HL-60/S4 treated with phorbol 12-myristate 13-acetate at 8.2 ng/mL for 4 days and 3 days (cell line): Measurements from ENCODE around the gene CDKL5.

Experiments
- in situ Hi-C: fragments of 300-500 bp; cut with MboI; formaldehyde crosslinking; loops from 2 replicates; pipeline ENCODE4 v1.15.0; 2022; ENCODE audit warnings: low sequenced_read_pairs

Gene CDKL5

GRCh38 chrX:18640686-18641085, 215.3 kb downstream of the CDKL5 start:
- in situ Hi-C loops: no loop called here

- in situ Hi-C loops: no loop called here
Observed at GRCh38 chrX:18643243-18643642, 217.8 kb downstream of the CDKL5 start.

DNA sequence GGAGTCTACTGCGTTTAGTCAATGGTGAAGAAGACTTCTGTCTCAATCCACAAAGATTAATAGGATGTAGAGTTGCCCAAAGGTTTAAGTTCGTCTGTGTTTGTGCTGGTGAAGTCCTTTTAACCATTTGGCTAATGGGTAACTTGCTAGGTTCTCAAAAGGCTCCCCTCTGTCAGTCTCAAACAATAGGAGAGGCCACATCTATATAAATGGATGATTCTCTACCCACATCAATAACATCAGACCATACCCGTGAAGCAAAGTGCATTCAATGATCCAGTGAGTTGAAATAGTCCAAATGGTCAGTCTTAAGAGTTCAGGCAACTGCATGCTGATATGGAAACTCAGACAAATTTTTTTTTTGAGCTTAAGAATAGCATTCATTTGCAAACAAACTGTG, 218.4 kb downstream of the CDKL5 start:
- in situ Hi-C loops: no loop called here

- in situ Hi-C loops: no loop called here
Observed at GRCh38 chrX:18647621-18648020, 222.2 kb downstream of the CDKL5 start.

DNA sequence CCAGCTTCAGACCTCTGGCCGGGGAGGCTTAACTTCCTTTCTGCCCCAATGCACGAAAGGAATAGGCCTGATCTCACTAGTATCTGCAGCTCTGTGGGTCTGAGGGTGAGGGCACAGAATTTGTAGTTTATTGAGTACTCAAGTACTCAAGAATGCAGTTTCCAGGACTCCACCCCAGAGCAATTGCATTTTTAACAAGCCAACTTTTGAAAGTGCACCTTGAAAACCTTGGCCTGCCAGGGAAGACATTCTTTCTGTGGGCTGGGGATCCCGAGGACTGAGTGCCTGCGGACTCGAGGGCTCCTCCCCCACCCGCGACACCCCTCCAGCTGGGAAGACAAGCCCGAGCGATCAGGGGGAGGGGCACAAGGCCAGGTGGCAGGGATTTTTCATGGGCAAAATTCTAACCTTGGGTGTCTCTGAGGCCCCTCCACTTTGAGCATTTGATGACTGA, 224.1 kb downstream of the CDKL5 start:
- in situ Hi-C loops: no loop called here

DNA sequence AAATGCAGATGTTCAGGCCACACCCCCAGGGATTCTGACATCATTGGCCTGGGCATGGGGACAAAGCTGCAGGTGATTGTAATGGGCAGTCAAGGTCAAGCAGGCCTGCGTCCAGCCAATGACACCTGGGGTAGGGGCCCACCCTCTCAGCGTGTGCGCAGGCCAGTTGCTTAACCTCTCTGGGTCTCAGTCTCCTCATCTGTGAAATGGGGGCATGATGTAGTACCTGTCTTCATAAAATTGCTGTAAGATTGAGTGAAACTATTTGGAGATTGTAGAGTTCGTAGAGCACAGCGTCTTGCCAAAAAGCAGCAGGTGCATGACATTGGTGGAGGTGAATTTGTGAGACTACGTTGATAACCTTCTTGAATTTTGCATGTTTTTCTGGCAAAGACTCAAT, 225.3 kb downstream of the CDKL5 start:
- in situ Hi-C loops: no loop called here

DNA sequence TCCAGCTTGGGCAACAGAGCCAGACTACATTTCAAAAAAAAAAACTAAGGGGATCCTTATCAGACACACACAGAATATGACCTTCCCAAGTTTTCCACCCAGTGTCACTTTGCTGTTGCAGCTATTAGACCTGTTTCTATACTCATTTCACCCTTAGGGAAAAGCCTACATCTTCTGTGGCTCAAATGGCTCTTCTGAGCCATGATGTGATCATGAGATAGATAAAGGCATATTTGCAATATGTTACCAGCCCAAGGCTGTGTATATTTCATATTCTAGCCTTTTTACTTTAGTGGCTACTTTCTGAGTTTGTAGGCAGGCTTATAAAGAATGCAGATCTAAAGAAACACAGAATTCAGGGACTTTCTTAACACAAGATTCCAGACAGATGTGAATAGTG, 227.2 kb downstream of the CDKL5 start:
- in situ Hi-C loops: no loop called here

GRCh38 chrX:18654875-18655836, 229.7 kb downstream of the CDKL5 start:
- in situ Hi-C loops: no loop called here

- in situ Hi-C loops: no loop called here
Observed at GRCh38 chrX:18661273-18661672, 235.9 kb downstream of the CDKL5 start.

- in situ Hi-C loops: no loop called here
Observed at GRCh38 chrX:18664947-18665346, 239.5 kb downstream of the CDKL5 start.

- in situ Hi-C loops: no loop called here
Observed at GRCh38 chrX:18666614-18667013, 241.2 kb downstream of the CDKL5 start.

DNA sequence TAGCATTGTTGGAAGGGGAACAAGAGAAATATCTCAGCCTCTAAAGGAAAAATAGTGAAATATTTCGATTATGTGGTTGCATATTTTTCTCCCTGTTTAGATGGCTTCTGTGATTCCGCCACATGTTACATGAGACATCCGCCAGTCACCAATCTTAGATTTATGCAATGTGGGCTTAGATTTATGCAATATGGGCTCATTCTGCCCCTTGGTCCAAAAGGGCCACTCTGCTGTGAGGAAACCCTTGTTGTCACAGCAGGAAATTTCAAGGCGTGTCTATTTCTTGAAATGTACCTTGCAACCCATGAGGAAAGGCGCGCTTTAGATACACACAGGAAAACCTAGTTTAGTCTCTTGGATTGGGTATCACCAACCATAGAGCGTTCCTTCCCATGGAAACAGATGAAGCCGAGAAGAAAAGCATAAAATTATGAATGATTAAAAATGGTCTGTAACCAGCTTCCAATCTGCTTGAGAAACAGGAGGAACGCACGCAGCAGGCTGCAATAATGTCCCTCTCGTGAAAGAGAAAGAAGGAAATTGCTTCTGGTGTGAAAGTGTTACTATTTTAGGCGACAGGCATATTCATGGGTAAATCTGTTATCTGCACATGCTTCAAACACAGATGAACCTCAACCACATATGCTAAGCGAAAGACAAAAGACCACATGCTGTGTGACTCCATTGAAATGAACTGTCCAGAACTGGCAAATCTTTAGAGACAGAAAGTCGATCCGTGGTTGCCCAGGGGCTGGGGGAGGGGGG, 242.8 kb downstream of the CDKL5 start:
- in situ Hi-C loops: no loop called here

DNA sequence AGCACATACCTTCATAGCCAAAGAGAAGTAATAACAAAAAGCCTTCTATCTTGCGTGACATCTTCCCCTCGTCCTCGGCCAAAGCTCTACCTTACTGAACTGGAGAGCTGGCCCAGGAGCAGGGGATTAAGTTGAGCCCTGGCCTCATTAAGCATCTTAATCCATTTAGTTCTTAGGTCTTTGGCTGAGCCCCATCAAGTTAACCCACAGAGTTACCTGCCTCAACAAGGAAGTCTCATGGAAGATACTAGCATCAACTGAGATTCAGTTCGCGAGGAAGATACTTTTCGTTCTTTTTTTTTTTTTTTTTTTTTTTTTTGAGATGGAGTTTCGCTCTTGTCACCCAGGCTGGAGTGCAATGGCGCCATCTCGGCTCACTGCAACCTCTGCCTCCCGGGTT, 246.6 kb downstream of the CDKL5 start, which contains the start of gene RS1:
RS1 (minus strand) TSS at position 101 of the 400 bp plus-strand sequence; CDS start at position 61, 40 bp downstream.
- in situ Hi-C loops: no loop called here

DNA sequence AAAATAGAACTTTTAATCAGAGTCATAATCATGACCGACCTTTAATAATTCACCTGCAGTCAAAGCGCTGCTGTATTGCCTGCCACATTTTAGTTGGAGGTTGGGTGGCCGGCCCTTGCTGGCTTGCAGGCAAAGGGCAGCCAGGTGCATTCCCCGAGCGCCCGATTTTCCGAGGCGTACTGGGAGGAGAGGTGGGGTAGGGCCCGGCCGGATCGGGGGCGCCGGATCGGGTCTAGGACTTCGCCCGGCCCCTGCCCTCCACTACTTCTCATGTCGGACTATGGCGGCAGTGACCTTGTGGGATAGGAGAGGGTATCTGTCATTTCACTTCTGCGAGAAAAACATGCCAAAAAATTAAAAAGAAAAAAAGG, 249.0 kb downstream of the CDKL5 start:
- in situ Hi-C loops: no loop called here

GRCh38 chrX:18674788-18675735, 249.7 kb downstream of the CDKL5 start:
- in situ Hi-C loops: no loop called here

DNA sequence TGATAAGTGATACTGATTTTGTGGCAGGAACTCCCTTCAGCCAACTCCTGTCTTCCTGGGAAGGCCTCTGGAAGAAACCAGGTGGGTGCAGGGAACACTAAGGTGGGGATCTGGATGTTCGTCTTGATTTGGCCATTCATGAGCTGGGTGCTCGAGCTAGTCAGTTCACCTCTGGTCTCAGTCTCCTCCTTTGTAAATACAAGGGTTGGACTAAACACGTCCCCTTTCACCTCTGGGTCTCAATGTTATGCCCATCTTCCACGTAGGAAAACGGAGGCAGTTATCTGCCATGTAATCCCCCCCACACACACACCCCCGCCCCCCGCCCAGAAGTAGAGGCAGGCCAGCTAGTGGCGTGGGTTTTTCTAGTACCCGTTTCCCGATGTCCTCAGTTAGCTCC, 250.6 kb downstream of the CDKL5 start:
- in situ Hi-C loops: no loop called here

GRCh38 chrX:18676470-18676869, 251.1 kb downstream of the CDKL5 start:
- in situ Hi-C loops: no loop called here

- in situ Hi-C loops: no loop called here
Observed at GRCh38 chrX:18677161-18677869, 251.9 kb downstream of the CDKL5 start.

DNA sequence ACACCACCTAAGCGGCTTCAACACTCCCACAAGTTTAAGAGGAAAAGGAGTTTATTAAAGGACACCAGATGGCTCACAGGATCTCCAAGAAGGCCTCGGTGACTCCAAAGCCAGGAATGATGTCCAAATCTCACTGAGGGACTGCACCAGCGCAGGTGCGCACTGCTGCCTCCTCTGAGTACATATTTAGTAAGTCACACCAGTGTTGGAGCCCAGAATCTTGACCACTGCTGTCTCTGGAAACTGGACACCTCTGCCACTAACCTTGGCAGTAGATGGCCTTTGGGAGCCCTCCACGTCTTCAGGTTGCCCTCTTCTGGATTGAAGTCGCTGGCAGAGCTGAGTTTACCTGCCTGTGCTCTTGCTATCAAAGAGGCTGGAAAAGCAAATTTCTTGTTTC, 256.6 kb downstream of the CDKL5 start:
- in situ Hi-C loops: no loop called here

- in situ Hi-C loops: no loop called here
Observed at GRCh38 chrX:18682979-18683387, 257.6 kb downstream of the CDKL5 start.
